Peyer's patch (tissue), 4 donors: ENCODE results near the gene C1orf74.

Experiments
- POLR2A ChIP-seq, 2 donors: fragments of 450-650 bp; IDR thresholded peaks; one replicate each; pipeline ENCODE4 v1.5.1; 2017; ENCODE audit warnings: antibody characterized with exemption in 2 of 2, mild to moderate bottlenecking in 2 of 2, moderate library complexity in 2 of 2
- TF ChIP-seq, protein P1 (sequence below), 6 experiments: fragments of 450-650 bp in 4 of 6; fragments of 200-600 bp in 2 of 6; sonication (generic) in 1 of 6; IDR thresholded peaks; one replicate each; pipeline ENCODE4 v1.5.1; 2017 to 2019; ENCODE audit warnings: antibody characterized with exemption in 6 of 6, mild to moderate bottlenecking in 3 of 6, moderate library complexity in 1 of 6

- TF ChIP-seq, protein P1, sequence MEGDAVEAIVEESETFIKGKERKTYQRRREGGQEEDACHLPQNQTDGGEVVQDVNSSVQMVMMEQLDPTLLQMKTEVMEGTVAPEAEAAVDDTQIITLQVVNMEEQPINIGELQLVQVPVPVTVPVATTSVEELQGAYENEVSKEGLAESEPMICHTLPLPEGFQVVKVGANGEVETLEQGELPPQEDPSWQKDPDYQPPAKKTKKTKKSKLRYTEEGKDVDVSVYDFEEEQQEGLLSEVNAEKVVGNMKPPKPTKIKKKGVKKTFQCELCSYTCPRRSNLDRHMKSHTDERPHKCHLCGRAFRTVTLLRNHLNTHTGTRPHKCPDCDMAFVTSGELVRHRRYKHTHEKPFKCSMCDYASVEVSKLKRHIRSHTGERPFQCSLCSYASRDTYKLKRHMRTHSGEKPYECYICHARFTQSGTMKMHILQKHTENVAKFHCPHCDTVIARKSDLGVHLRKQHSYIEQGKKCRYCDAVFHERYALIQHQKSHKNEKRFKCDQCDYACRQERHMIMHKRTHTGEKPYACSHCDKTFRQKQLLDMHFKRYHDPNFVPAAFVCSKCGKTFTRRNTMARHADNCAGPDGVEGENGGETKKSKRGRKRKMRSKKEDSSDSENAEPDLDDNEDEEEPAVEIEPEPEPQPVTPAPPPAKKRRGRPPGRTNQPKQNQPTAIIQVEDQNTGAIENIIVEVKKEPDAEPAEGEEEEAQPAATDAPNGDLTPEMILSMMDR (IDR thresholded peaks at IDR 0.05): no peak
- TF ChIP-seq POLR2A (IDR thresholded peaks at IDR 0.05): no peak
Observed at GRCh38 chr1:209803568-209803967, 19.2 kb upstream of the C1orf74 start.
